H1 (cell line): ENCODE measurements around the gene COQ9. TPM values are rescaled to one million over a fixed set of nuclear protein-coding genes. Genes with fewer than 3 reads are reported as not detected.
A peak's percentile ranks its signal among the peaks of the same experiment; 100 is the strongest.

Experiments
- CTCF ChIA-PET: fragments of 300-600 bp; sonication (Branson Sonifier 250); formaldehyde crosslinking; loops from one replicate; lab custom pipeline; 2021; ENCODE audit not compliant: partially characterized antibody; lab: Charles Lee
- POLR2A ChIA-PET: fragments of 300-600 bp; sonication (Branson Sonifier 250); formaldehyde crosslinking; loops from one replicate; lab custom pipeline; 2021; ENCODE audit warnings: inconsistent platforms; ENCODE audit not compliant: partially characterized antibody; lab: Charles Lee
- DNase-seq, 2 experiments: peaks; one replicate each; pipeline versions ENCODE4 v3.0.0 to v3.0.0-alpha.2; 2010 to 2022; ENCODE audit warnings: low spot score in 2 of 2, low read depth in 1 of 2, mixed read lengths in 1 of 2
- FAIRE-seq: peaks from 2 replicates; lab custom pipeline; 2011; peaks lifted over from hg19 to GRCh38; lab: Jason Lieb, UNC
- H2AFZ ChIP-seq: 2 replicates; pipeline ENCODE4 v1.8.1; 2012; ENCODE audit warnings: low read length, inconsistent platforms
- H2AK5ac ChIP-seq: 2 replicates; pipeline ENCODE4 v1.6.1; 2013; ENCODE audit warnings: low read depth, low read length
- H2BK120ac ChIP-seq: replicated peaks from 2 replicates; pipeline ENCODE3; 2013; ENCODE audit warnings: low read depth, low read length, inconsistent platforms
- H2BK12ac ChIP-seq: 2 replicates; pipeline ENCODE4 v1.6.1; 2013; ENCODE audit warnings: low read depth, low read length
- H2BK15ac ChIP-seq: 2 replicates; pipeline ENCODE4 v1.6.1; 2013; ENCODE audit warnings: low read length
- H2BK20ac ChIP-seq: 2 replicates; pipeline ENCODE4 v1.6.1; 2013; ENCODE audit warnings: low read length
- H2BK5ac ChIP-seq: 2 replicates; pipeline ENCODE4 v1.6.1; 2013; ENCODE audit warnings: low read depth, low read length
- H3K14ac ChIP-seq: 2 replicates; pipeline ENCODE4 v1.6.1; 2013; ENCODE audit warnings: inconsistent platforms; ENCODE audit not compliant: insufficient read length
- H3K18ac ChIP-seq: 2 replicates; pipeline ENCODE4 v1.6.1; 2013; ENCODE audit warnings: low read length; ENCODE audit errors: extremely low read depth
- H3K23ac ChIP-seq: 2 replicates; pipeline ENCODE4 v1.6.1; 2013; ENCODE audit warnings: inconsistent platforms; ENCODE audit not compliant: insufficient read length
- H3K23me2 ChIP-seq: 2 replicates; pipeline ENCODE4 v1.6.1; 2013; ENCODE audit warnings: low read depth, low read length
- H3K27ac ChIP-seq: 2 replicates; pipeline ENCODE4 v1.6.1; 2011; ENCODE audit warnings: low read depth, low read length, inconsistent platforms
- H3K27me3 ChIP-seq, 4 experiments: replicated peaks in 1 of 4; 1 replicate in 1 of 4; 2 replicates in 3 of 4; pipeline versions ENCODE4 v1.6.1 to v1.8.1; 2011 to 2013; ENCODE audit warnings: low read length in 3 of 4, mild to moderate bottlenecking in 3 of 4, inconsistent platforms in 2 of 4, mixed read lengths in 2 of 4, moderate library complexity in 1 of 4; ENCODE audit not compliant: control insufficient read depth in 3 of 4, insufficient read depth in 3 of 4; ENCODE audit errors: extremely low read depth in 1 of 4
- H3K36me3 ChIP-seq, 4 experiments: 2 replicates each; pipeline versions ENCODE4 v1.6.1 to v1.8.1; 2011 to 2013; ENCODE audit warnings: mild to moderate bottlenecking in 4 of 4, low read length in 3 of 4, moderate library complexity in 2 of 4, control low read depth in 1 of 4, inconsistent platforms in 1 of 4; ENCODE audit not compliant: insufficient read depth in 4 of 4, control insufficient read depth in 2 of 4
- H3K4ac ChIP-seq: replicated peaks from 2 replicates; pipeline ENCODE3; 2013; ENCODE audit warnings: low read length, low read depth, mixed read lengths, inconsistent platforms; ENCODE audit not compliant: insufficient read length
- H3K4me1 ChIP-seq, 4 experiments: replicated peaks in 1 of 4; 1 replicate in 1 of 4; 2 replicates in 3 of 4; pipeline versions ENCODE4 v1.6.1 to v1.8.1; 2011 to 2013; ENCODE audit warnings: low read length in 3 of 4, inconsistent platforms in 2 of 4, mixed read lengths in 1 of 4; ENCODE audit not compliant: insufficient read depth in 4 of 4, control insufficient read depth in 3 of 4
- H3K4me2 ChIP-seq, 2 experiments: 2 replicates each; pipeline versions ENCODE4 v1.6.1 to v1.8.1; 2011 to 2013; ENCODE audit warnings: low read depth in 2 of 2, low read length in 2 of 2, control low read depth in 1 of 2, inconsistent platforms in 1 of 2, mild to moderate bottlenecking in 1 of 2; ENCODE audit not compliant: insufficient read depth in 1 of 2
- H3K4me3 ChIP-seq, 4 experiments: fragments of 200-600, 300-600 bp in 1 of 4; sonication (generic), shearing (Covaris generic), sonication (Bioruptor Twin) in 1 of 4; 2 replicates each; pipeline versions ENCODE4 v1.5.1 to v1.8.1; 2011 to 2016; ENCODE audit warnings: low read length in 4 of 4, low read depth in 3 of 4, control low read depth in 2 of 4, inconsistent platforms in 2 of 4, mild to moderate bottlenecking in 2 of 4, mixed read lengths in 1 of 4, moderate library complexity in 1 of 4; ENCODE audit not compliant: insufficient read depth in 2 of 4; ENCODE audit errors: extremely low read depth in 1 of 4
- H3K56ac ChIP-seq: replicated peaks from 2 replicates; pipeline ENCODE3; 2013; ENCODE audit warnings: low read depth, mild to moderate bottlenecking, mixed read lengths, low read length, inconsistent platforms; ENCODE audit not compliant: insufficient read length
- H3K79me1 ChIP-seq: 2 replicates; pipeline ENCODE4 v1.6.1; 2013; ENCODE audit warnings: low read depth, low read length, control low read depth
- H3K79me2 ChIP-seq, 2 experiments: 2 replicates each; pipeline versions ENCODE4 v1.6.1 to v1.8.1; 2012 to 2013; ENCODE audit warnings: low read length in 2 of 2, mild to moderate bottlenecking in 2 of 2, inconsistent platforms in 1 of 2; ENCODE audit not compliant: insufficient read depth in 2 of 2, control insufficient read depth in 1 of 2
- H3K9ac ChIP-seq, 4 experiments: replicated peaks in 1 of 4; 1 replicate in 1 of 4; 2 replicates in 3 of 4; pipeline versions ENCODE4 v1.6.1 to v1.8.1; 2011 to 2013; ENCODE audit warnings: low read depth in 3 of 4, low read length in 3 of 4, control low read depth in 2 of 4, mild to moderate bottlenecking in 2 of 4, moderate library complexity in 2 of 4, inconsistent platforms in 1 of 4; ENCODE audit errors: extremely low read depth in 1 of 4
- H3K9me3 ChIP-seq, 2 experiments: 2 replicates each; pipeline versions ENCODE4 v1.6.1 to v1.8.1; 2012 to 2013; ENCODE audit warnings: mild to moderate bottlenecking in 2 of 2, moderate library complexity in 2 of 2, control low read depth in 1 of 2, inconsistent platforms in 1 of 2, low read depth in 1 of 2, low read length in 1 of 2, mixed read lengths in 1 of 2; ENCODE audit not compliant: insufficient read depth in 2 of 2
- H4K20me1 ChIP-seq, 2 experiments: replicated peaks in 1 of 2; 2 replicates each; pipeline versions ENCODE3 to v1.8.1; 2011 to 2013; ENCODE audit warnings: inconsistent platforms in 2 of 2, low read length in 2 of 2, mild to moderate bottlenecking in 1 of 2; ENCODE audit not compliant: insufficient read depth in 2 of 2, control insufficient read depth in 1 of 2
- H4K5ac ChIP-seq: 2 replicates; pipeline ENCODE4 v1.6.1; 2013; ENCODE audit warnings: low read length, low read depth, mixed read lengths, inconsistent platforms; ENCODE audit not compliant: insufficient read length
- H4K8ac ChIP-seq: 2 replicates; pipeline ENCODE4 v1.8.0; 2013; ENCODE audit warnings: mild to moderate bottlenecking, moderate library complexity, low read length, inconsistent platforms; ENCODE audit not compliant: insufficient read depth; ENCODE audit errors: extremely low read depth
- H4K91ac ChIP-seq: replicated peaks from 2 replicates; pipeline ENCODE3; 2013; ENCODE audit warnings: low read length, mixed read lengths, inconsistent platforms; ENCODE audit not compliant: insufficient read length
- CHD1 ChIP-seq: IDR thresholded peaks from 2 replicates; pipeline ENCODE4 v1.6.1; 2012; ENCODE audit warnings: low read depth, low read length, improper control_type of control experiment
- CREB1 ChIP-seq: IDR thresholded peaks from 2 replicates; pipeline ENCODE4 v1.6.1; 2012; ENCODE audit warnings: inconsistent platforms
- SIRT6 ChIP-seq: IDR thresholded peaks from one replicate; pipeline ENCODE4 v1.7.1; 2012; ENCODE audit warnings: low read length, inconsistent platforms
- SP1 ChIP-seq: IDR thresholded peaks from 2 replicates; pipeline ENCODE4 v1.6.1; 2011; ENCODE audit warnings: low read depth, low read length
- SP4 ChIP-seq: IDR thresholded peaks from 2 replicates; pipeline ENCODE4 v1.6.1; 2012; ENCODE audit warnings: low read length, inconsistent platforms
- TAF7 ChIP-seq: optimal IDR thresholded peaks from 2 replicates; pipeline ENCODE3; 2011; ENCODE audit warnings: low read depth, mild to moderate bottlenecking, inconsistent platforms, low read length, moderate library complexity, borderline replicate concordance
- WGBS, 2 experiments: shearing (Covaris generic) in 1 of 2; methylation state at CpG; one replicate each; pipeline versions ENCODE4 v1.1.6 to v1.1.7; 2013 to 2015; ENCODE audit warnings: low lambda C conversion rate in 2 of 2, mixed read lengths in 2 of 2, inconsistent platforms in 1 of 2, low coverage in 1 of 2, missing lambda C conversion rate in 1 of 2; ENCODE audit not compliant: insufficient replicate concordance in 2 of 2, insufficient coverage in 1 of 2, insufficient read length in 1 of 2; ENCODE audit errors: extremely low coverage in 1 of 2, missing lambda C conversion rate in 1 of 2; 5-methylcytosine and 5-hydroxymethylcytosine counted together
- polyA plus RNA-seq, 7 experiments: library from polyadenylated mRNA; depleted of rRNA in 3 of 7; stranded (reverse) in 5 of 7; unstranded in 2 of 7; fragments of >200 nt in 5 of 7; fragments of 200-250 nt in 2 of 7; gene quantifications; 1 replicate in 5 of 7; 2 replicates in 1 of 7; 4 replicates in 1 of 7; pipeline versions ENCODE4 v1.2.1 to v1.2.3, GENCODE V29; 2011 to 2013; ENCODE audit warnings: missing spikeins in 2 of 7, mixed read lengths in 2 of 7
- total RNA-seq: library from RNA; stranded (reverse); fragmentation: NEBNext Ultra II Directional; extraction: Animal tissue kit (Norgen Biotek cat#: 25700); gene quantifications from 2 replicates; pipeline ENCODE4 v1.2.1, GENCODE V29; 2021

Gene COQ9
- total and polyA plus RNA-seq, 2 of the 8 experiments (the other 6 are each of a cell fraction or from before 2014, with no cell fraction given): 33.3 to 60.3 TPM

DNA sequence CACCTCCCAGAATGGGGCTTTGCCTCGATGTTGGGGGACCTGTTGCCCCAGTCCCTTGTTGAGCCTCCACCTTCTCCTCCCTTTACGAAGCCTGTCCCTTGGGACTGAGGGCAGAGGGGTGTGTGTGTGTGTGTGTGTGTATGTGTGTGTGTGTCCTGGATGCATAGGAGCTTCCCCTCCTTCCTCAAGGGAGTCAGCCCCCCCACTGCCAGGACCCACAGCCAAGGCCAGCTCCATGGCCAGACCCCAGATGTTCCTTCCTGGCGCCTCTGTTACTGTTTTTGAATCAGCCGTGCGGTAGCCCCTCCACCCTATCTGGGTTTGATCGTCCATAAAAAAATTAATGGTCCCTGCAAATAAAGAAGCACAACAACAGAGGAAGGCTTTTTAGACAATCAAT, 56.7 kb downstream of the COQ9 start:
- DNase-seq (no peak), FAIRE-seq (no peak)
- Histone ChIP-seq H3K79me2 (no peaks in the 10 kb centered on the region), H3K9me3 (no peaks in the 10 kb centered on the region), H4K8ac (no peak overlapping the region), H3K36me3 (no peaks in the 10 kb centered on the region), H3K9ac (no peak overlapping the region), H3K4me2 (no peak overlapping the region), H3K23ac (no peak overlapping the region), H3K4me3 (no peak overlapping the region), H2AK5ac (0 out of 2 replicates have a peak overlapping the region, but pooled peaks have one; percentile 65), H3K27me3 (no peaks in the 10 kb centered on the region), H3K4ac (no peak overlapping the region), H4K5ac (no peak overlapping the region), H2BK15ac (no peak overlapping the region), H3K79me1 (no peaks in the 10 kb centered on the region; the same call in 1 of the 2 replicates), H3K23me2 (peaks cover 2% of the 10 kb centered on the region; the same call in 1 of the 2 replicates), H2AFZ (no peak overlapping the region), H4K20me1 (no peaks in the 10 kb centered on the region), H2BK20ac (no peak overlapping the region), H2BK12ac (no peak overlapping the region), H4K91ac (no peak overlapping the region), H3K18ac (no peak overlapping the region), H3K14ac (no peak overlapping the region), H3K27ac (no peak overlapping the region), H2BK120ac (no peak overlapping the region), H3K4me1 (peaks cover 0 to 17% (median 6%) of the 10 kb centered on the region in 4 experiments; a peak in 6 of 7 replicates), H3K56ac (no peak overlapping the region), H2BK5ac (no peak overlapping the region)
- ChIA-PET POLR2A (interaction anchor here (1.0 kb wide), 1 partner anchor 24 kb away, joined by 3 read pairs; no protein-coding TSS in a partner anchor), CTCF (interaction anchor here (1.2 to 8.8 kb wide), 2 partner anchors 14 to 57 kb away, joined by 4 to 89 read pairs; partner anchors contain the start of genes CIAPIN1 and COQ9)
- TF ChIP-seq SP1 (no peak), CHD1 (no peak), SIRT6 (no peak), TAF7 (no peak), CREB1 (no peak), SP4 (no peak)
- 89% methylated on average over 6 of the region's 6 CpGs; no CpG with 5 or more reads in 1 of the 2 experiments for whole genome bisulfite sequencing, 2 experiments
